IMR-90 (cell line): ENCODE measurements around the gene CLEC16A. TPM values are rescaled to one million over a fixed set of nuclear protein-coding genes. Genes with fewer than 3 reads are reported as not detected.

Experiments used
- ATAC-seq: fragments of 200-7000 bp; cut with Tn5 transposase; 2 replicates; pipeline ENCODE4 v1.9.1; 2020; ENCODE audit warnings: low read depth, mild to moderate bottlenecking, moderate library complexity
- BruUV-seq: library from RNA; stranded (reverse); fragments of 400-500 nt; replicated peaks from 2 replicates; lab custom pipeline; 2021; lab: Mats Ljungman, UMichigan
- CTCF ChIA-PET: fragments of 300-600 bp; formaldehyde crosslinking; extraction: SDS; loops from one replicate; lab custom pipeline; 2021; ENCODE audit warnings: antibody characterized with exemption; lab: Yijun Ruan, JAX
- POLR2A ChIA-PET: fragments of 300-600 bp; sonication (Branson Sonifier 250); formaldehyde crosslinking; loops from one replicate; lab custom pipeline; 2022; ENCODE audit warnings: antibody characterized with exemption; ENCODE audit not compliant: unreplicated experiment; lab: Charles Lee
- DNase-seq: peaks from one replicate; pipeline ENCODE4 v3.0.0; 2013
- H2AFZ ChIP-seq: replicated peaks from 2 replicates; pipeline ENCODE3; 2013; ENCODE audit warnings: low read length, mild to moderate bottlenecking; ENCODE audit not compliant: poor library complexity
- H2AK5ac ChIP-seq: 2 replicates; pipeline ENCODE4 v1.6.1; 2013; ENCODE audit warnings: low read depth, low read length, inconsistent platforms
- H2AK9ac ChIP-seq: replicated peaks from 2 replicates; pipeline ENCODE3; 2013; ENCODE audit warnings: mild to moderate bottlenecking, low read depth, low read length, moderate library complexity; ENCODE audit not compliant: poor library complexity
- H2BK120ac ChIP-seq: 2 replicates; pipeline ENCODE4 v1.6.1; 2013; ENCODE audit warnings: low read depth, low read length, inconsistent platforms
- H2BK15ac ChIP-seq: 3 replicates; pipeline ENCODE4 v1.6.1; 2013; ENCODE audit warnings: low read depth, low read length, inconsistent platforms
- H2BK20ac ChIP-seq: 2 replicates; pipeline ENCODE4 v1.6.1; 2013; ENCODE audit warnings: low read depth, mild to moderate bottlenecking, inconsistent platforms, low read length, moderate library complexity
- H2BK5ac ChIP-seq: 2 replicates; pipeline ENCODE4 v1.6.1; 2013; ENCODE audit warnings: mild to moderate bottlenecking, low read depth, low read length, inconsistent platforms; ENCODE audit not compliant: poor library complexity, severe bottlenecking
- H3K14ac ChIP-seq: replicated peaks from 2 replicates; pipeline ENCODE4 v1.6.1; 2013; ENCODE audit warnings: low read depth, low read length, inconsistent platforms
- H3K18ac ChIP-seq: 2 replicates; pipeline ENCODE4 v1.6.1; 2013; ENCODE audit warnings: low read depth, low read length, control low read depth
- H3K23ac ChIP-seq: 2 replicates; pipeline ENCODE4 v1.6.1; 2013; ENCODE audit warnings: low read depth, low read length, inconsistent platforms
- H3K27ac ChIP-seq: 2 replicates; pipeline ENCODE4 v1.5.1; 2013; ENCODE audit warnings: mild to moderate bottlenecking, control low read depth, low read length; ENCODE audit not compliant: insufficient read depth
- H3K27me3 ChIP-seq: 2 replicates; pipeline ENCODE4 v1.6.1; 2013; ENCODE audit warnings: low read length; ENCODE audit not compliant: control insufficient read depth, insufficient read depth
- H3K36me3 ChIP-seq: 2 replicates; pipeline ENCODE4 v1.6.1; 2013; ENCODE audit warnings: low read length, mixed read lengths; ENCODE audit not compliant: control insufficient read depth, insufficient read depth
- H3K4ac ChIP-seq: 2 replicates; pipeline ENCODE4 v1.6.1; 2013; ENCODE audit warnings: low read depth, low read length, inconsistent platforms
- H3K4me1 ChIP-seq: 2 replicates; pipeline ENCODE4 v1.6.1; 2013; ENCODE audit warnings: low read length, mixed read lengths; ENCODE audit not compliant: control insufficient read depth, insufficient read depth
- H3K4me2 ChIP-seq: 2 replicates; pipeline ENCODE4 v1.6.1; 2013; ENCODE audit warnings: low read depth, mild to moderate bottlenecking, control low read depth, low read length, moderate library complexity
- H3K4me3 ChIP-seq: 2 replicates; pipeline ENCODE4 v1.5.1; 2013; ENCODE audit warnings: low read depth, mild to moderate bottlenecking, control low read depth, low read length, moderate library complexity; ENCODE audit not compliant: insufficient read depth
- H3K56ac ChIP-seq: 2 replicates; pipeline ENCODE4 v1.6.1; 2013; ENCODE audit warnings: low read length, inconsistent platforms; ENCODE audit not compliant: insufficient read depth; ENCODE audit errors: extremely low read depth
- H3K79me1 ChIP-seq, 2 experiments: 2 replicates each; pipeline ENCODE4 v1.6.1; 2013; ENCODE audit warnings: low read length in 2 of 2, inconsistent platforms in 1 of 2, low read depth in 1 of 2
- H3K9ac ChIP-seq: 2 replicates; pipeline ENCODE4 v1.6.1; 2013; ENCODE audit warnings: low read depth, low read length, control low read depth
- H3K9me1 ChIP-seq: 2 replicates; pipeline ENCODE4 v1.6.1; 2013; ENCODE audit warnings: low read length, inconsistent platforms; ENCODE audit not compliant: insufficient read depth
- H3K9me3 ChIP-seq: 2 replicates; pipeline ENCODE4 v1.6.1; 2013; ENCODE audit warnings: low read length; ENCODE audit not compliant: control insufficient read depth, insufficient read depth
- H4K20me1 ChIP-seq: 2 replicates; pipeline ENCODE4 v1.6.1; 2013; ENCODE audit warnings: low read length, inconsistent platforms; ENCODE audit not compliant: insufficient read depth
- H4K5ac ChIP-seq: 2 replicates; pipeline ENCODE4 v1.6.1; 2013; ENCODE audit warnings: mild to moderate bottlenecking, low read depth, low read length, control low read depth
- H4K8ac ChIP-seq, 2 experiments: 2 replicates each; pipeline ENCODE4 v1.6.1; 2013; ENCODE audit warnings: low read depth in 2 of 2, low read length in 2 of 2, control low read depth in 1 of 2, inconsistent platforms in 1 of 2
- H4K91ac ChIP-seq: 2 replicates; pipeline ENCODE4 v1.6.1; 2013; ENCODE audit warnings: low read depth, low read length, inconsistent platforms; ENCODE audit not compliant: insufficient read depth
- BHLHE40 ChIP-seq: fragments of 150-350 bp; IDR thresholded peaks from 2 replicates; pipeline ENCODE4 v1.6.1; 2016; ENCODE audit warnings: mild to moderate bottlenecking, low read depth, low read length
- CEBPB ChIP-seq: IDR thresholded peaks from 2 replicates; pipeline ENCODE4 v1.6.1; 2012; ENCODE audit warnings: low read depth, low read length, improper control_type of control experiment
- CHD1 ChIP-seq: IDR thresholded peaks from 2 replicates; pipeline ENCODE4 v1.6.1; 2012; ENCODE audit warnings: low read depth, low read length, improper control_type of control experiment
- FOS ChIP-seq: fragments of 150-350 bp; IDR thresholded peaks from 2 replicates; pipeline ENCODE4 v1.6.1; 2016; ENCODE audit warnings: low read depth, low read length
- MAFK ChIP-seq: IDR thresholded peaks from 2 replicates; pipeline ENCODE4 v1.6.1; 2012; ENCODE audit warnings: low read depth, low read length, improper control_type of control experiment
- MXI1 ChIP-seq: IDR thresholded peaks from 2 replicates; pipeline ENCODE4 v1.6.1; 2012; ENCODE audit warnings: low read depth, mild to moderate bottlenecking, low read length, moderate library complexity, borderline replicate concordance
- NFE2L2 ChIP-seq: fragments of 150-350 bp; IDR thresholded peaks from 2 replicates; pipeline ENCODE4 v1.6.1; 2016; ENCODE audit warnings: low read depth, mild to moderate bottlenecking, low read length
- POLR2A ChIP-seq: IDR thresholded peaks from 2 replicates; pipeline ENCODE4 v1.6.1; 2012; ENCODE audit warnings: mild to moderate bottlenecking, low read depth, low read length
- RCOR1 ChIP-seq: IDR thresholded peaks from 2 replicates; pipeline ENCODE4 v1.6.1; 2012; ENCODE audit warnings: mild to moderate bottlenecking, low read length, improper control_type of control experiment; ENCODE audit not compliant: insufficient replicate concordance
- RFX5 ChIP-seq: IDR thresholded peaks from 2 replicates; pipeline ENCODE4 v1.8.0; 2012; ENCODE audit warnings: low read depth, mild to moderate bottlenecking, low read length, moderate library complexity
- SMC3 ChIP-seq: fragments of 150-350 bp; IDR thresholded peaks from 2 replicates; pipeline ENCODE4 v1.6.1; 2016; ENCODE audit warnings: low read depth, mild to moderate bottlenecking, antibody characterized with exemption, low read length, moderate library complexity
- USF2 ChIP-seq: fragments of 150-350 bp; IDR thresholded peaks from 2 replicates; pipeline ENCODE4 v1.6.1; 2017; ENCODE audit warnings: mild to moderate bottlenecking, antibody characterized with exemption, low read length, low read depth
- WGBS, 2 experiments: methylation state at CpG; one replicate each; pipeline versions ENCODE4 v1.1.5 to v1.1.7; 2013; ENCODE audit warnings: missing lambda C conversion rate in 2 of 2; ENCODE audit not compliant: insufficient read length in 1 of 2; ENCODE audit errors: extremely low coverage in 2 of 2; 5-methylcytosine and 5-hydroxymethylcytosine counted together
- dilution Hi-C: fragments of 300-500 bp; cut with HindIII; formaldehyde crosslinking; loops from one replicate; pipeline ENCODE4 v1.14.3; 2018; ENCODE audit warnings: low sequenced_read_pairs; ENCODE audit not compliant: unreplicated experiment
- in situ Hi-C: fragments of 300-500 bp; cut with MboI; formaldehyde crosslinking; loops from 3 replicates; pipeline ENCODE4 v1.14.3; 2019; ENCODE audit warnings: low sequenced_read_pairs, inconsistent platforms, mixed read lengths
- intact Hi-C: fragments of 100-400 bp; cut with micrococcal nuclease; formaldehyde crosslinking; loops from 2 replicates; pipeline ENCODE4 v1.10.0; 2022
- polyA plus RNA-seq, 3 experiments: library from polyadenylated mRNA; depleted of rRNA; stranded (reverse); fragments of >200 nt; gene quantifications; 2 replicates each; pipeline ENCODE4 v1.2.3, GENCODE V29; 2012; ENCODE audit warnings: low replicate concordance in 1 of 3
- total RNA-seq: library from RNA; depleted of rRNA; stranded (reverse); fragments of >200 nt; gene quantifications from 2 replicates; pipeline ENCODE4 v1.2.3, GENCODE V29; 2012
- TF ChIP-seq, protein P1 (sequence below): conservative IDR thresholded peaks from 2 replicates; pipeline ENCODE4 v1.5.1; 2012; ENCODE audit warnings: mild to moderate bottlenecking, low read depth, low read length, improper control_type of control experiment

Gene CLEC16A
- total and polyA plus RNA-seq, 2 of the 4 experiments (the other 2 are of a cell fraction): 15.9 to 16.5 TPM

DNA sequence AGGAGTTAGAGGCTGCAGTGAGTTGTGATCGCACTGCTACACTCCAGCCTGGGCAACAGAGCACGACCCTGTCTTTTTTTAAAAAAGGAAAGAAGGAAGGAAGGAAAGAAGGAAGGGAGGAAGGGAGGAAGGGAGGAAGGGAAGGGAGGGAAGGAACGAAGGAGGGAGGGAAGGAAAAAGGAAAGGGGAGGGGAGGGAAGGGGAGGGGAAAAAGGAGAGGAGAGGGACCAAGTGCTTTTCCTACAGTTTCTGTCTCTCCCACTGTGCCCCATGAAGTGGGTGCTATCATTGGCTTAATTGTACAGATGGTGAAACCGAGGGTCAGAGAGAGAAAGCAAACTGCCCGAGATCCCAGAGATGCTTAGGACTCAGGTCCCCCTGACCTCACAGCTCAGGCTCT, 254.0 kb downstream of the CLEC16A start:
- peak overlapping the region; percentile 15 for H2AK9ac ChIP-seq
- no peaks in the 10 kb centered on the region for H3K9me1 ChIP-seq
- H3K56ac ChIP-seq: no peak overlapping the region
- peak overlapping the region; percentile 32; the same call in 1 of the 2 replicates for H2BK120ac ChIP-seq
- H2AFZ ChIP-seq: no peak overlapping the region
- BruUV-seq: no TSS peak
- intact Hi-C loops: no loop called here
- no peaks in the 10 kb centered on the region; the same call in 1 of the 2 replicates for H3K27me3 ChIP-seq
- TF ChIP-seq BHLHE40 (no peak), RFX5 (no peak), SMC3 (no peak), RCOR1 (no peak), MXI1 (no peak), USF2 (no peak), CHD1 (no peak), MAFK (no peak), FOS (no peak), NFE2L2 (no peak), POLR2A (no peak), CEBPB (no peak)
- TF ChIP-seq, protein P1, sequence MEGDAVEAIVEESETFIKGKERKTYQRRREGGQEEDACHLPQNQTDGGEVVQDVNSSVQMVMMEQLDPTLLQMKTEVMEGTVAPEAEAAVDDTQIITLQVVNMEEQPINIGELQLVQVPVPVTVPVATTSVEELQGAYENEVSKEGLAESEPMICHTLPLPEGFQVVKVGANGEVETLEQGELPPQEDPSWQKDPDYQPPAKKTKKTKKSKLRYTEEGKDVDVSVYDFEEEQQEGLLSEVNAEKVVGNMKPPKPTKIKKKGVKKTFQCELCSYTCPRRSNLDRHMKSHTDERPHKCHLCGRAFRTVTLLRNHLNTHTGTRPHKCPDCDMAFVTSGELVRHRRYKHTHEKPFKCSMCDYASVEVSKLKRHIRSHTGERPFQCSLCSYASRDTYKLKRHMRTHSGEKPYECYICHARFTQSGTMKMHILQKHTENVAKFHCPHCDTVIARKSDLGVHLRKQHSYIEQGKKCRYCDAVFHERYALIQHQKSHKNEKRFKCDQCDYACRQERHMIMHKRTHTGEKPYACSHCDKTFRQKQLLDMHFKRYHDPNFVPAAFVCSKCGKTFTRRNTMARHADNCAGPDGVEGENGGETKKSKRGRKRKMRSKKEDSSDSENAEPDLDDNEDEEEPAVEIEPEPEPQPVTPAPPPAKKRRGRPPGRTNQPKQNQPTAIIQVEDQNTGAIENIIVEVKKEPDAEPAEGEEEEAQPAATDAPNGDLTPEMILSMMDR: no peak
- H3K4me1 ChIP-seq: peaks cover 13% of the 10 kb centered on the region
- no peak overlapping the region for H2BK20ac ChIP-seq
- ATAC-seq (no peak), DNase-seq (no peak)
- ChIA-PET CTCF (no interaction called here), POLR2A (interaction anchor here (0.5 kb wide), 1 partner anchor 22 kb away, joined by 4 read pairs; no protein-coding TSS in a partner anchor)
- H4K8ac ChIP-seq: no peak overlapping the region
- in situ Hi-C loops: no loop called here
- no peak overlapping the region for H4K5ac ChIP-seq
- no peak overlapping the region for H3K14ac ChIP-seq
- H3K4me2 ChIP-seq: no peak overlapping the region
- no peak overlapping the region for H2BK5ac ChIP-seq
- H3K79me1 ChIP-seq: no peaks in the 10 kb centered on the region
- no peaks in the 10 kb centered on the region for H3K36me3 ChIP-seq
- no CpG with 5 or more reads among the region's 5 CpGs for WGBS, 2 experiments
- H2AK5ac ChIP-seq: peak overlapping the region; percentile 25; the same call in 1 of the 2 replicates
- no peak overlapping the region for H3K4me3 ChIP-seq
- no peaks in the 10 kb centered on the region for H4K20me1 ChIP-seq
- no peak overlapping the region for H2BK15ac ChIP-seq
- H4K91ac ChIP-seq: no peak overlapping the region
- H3K27ac ChIP-seq: no peak overlapping the region
- peak overlapping the region; percentile 18; the same call in 1 of the 2 replicates for H3K4ac ChIP-seq
- peaks cover 7% of the 10 kb centered on the region for H3K9me3 ChIP-seq
- H3K18ac ChIP-seq: no peak overlapping the region
- H3K23ac ChIP-seq: no peak overlapping the region
- H3K9ac ChIP-seq: no peak overlapping the region
- dilution Hi-C loops: no loop called here
